Measurements from ENCODE around the gene SNAPC1. TPM values are rescaled to one million over a fixed set of nuclear protein-coding genes. Genes with fewer than 3 reads are reported as not detected.

SNAPC1 gene
- total and polyA plus RNA-seq, 10 of the 15 experiments (the other 5 are each of a cell fraction or from before 2014, with no cell fraction given): 4.5 to 12.0 (median 7.4) TPM

DNA sequence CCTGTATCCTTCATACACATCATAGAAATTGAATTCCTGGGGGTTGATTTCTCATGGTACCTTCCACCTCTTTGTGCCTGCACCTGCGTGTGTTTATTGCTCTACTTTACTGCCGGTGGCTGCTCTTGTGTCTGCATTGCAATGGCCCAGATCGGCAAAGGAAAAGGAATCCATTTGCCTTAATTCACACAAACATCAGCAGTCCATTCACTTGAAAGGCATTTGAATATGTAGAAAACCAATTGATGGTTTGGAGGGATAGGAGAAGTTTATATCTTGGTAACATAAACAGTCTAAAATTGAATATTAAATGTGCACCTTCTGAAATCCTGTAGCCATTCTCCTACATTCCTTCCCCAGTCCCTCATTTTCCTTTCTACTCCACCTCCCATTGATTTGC, 74.0 kb downstream of the SNAPC1 start (continued):
- no peak for TF ChIP-seq JUNB (IDR thresholded peaks at IDR 0.05)

DNA sequence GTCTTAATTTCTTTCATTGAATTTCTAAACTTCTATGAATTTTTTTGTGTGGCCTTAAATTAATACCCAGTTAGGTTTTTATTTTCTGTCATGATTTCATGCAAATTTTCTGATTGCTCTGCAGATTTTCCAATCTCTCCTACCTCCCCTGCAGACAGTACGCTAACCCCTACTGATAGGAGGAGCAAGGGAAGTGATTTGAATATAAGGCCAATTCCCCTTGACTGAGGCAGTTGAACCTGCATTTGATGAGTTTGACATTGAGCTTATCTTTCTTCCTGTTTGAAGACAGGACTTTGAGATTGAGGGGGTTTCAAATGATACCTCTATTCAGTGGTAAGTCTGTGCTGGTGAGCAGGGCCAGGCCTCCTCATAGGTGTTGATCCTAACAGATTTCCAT, 74.6 kb downstream of the SNAPC1 start:
- ChIA-PET CTCF (interaction anchor here (0.6 to 3.5 kb wide), 65 partner anchors 9 to 569 kb away, joined by 3 to 72 read pairs (median 6); partner anchors contain the start of gene SNAPC1), SMC1A (ENCODE audit: uncharacterized antibody, unreplicated experiment) (interaction anchor here (0.6 to 3.7 kb wide), 55 partner anchors 9 to 579 kb away, joined by 3 to 56 read pairs (median 5); partner anchors contain the start of gene SNAPC1), RAD21 (ENCODE audit: unreplicated experiment) (interaction anchor here (0.9 to 3.4 kb wide), 30 partner anchors 12 to 568 kb away, joined by 3 to 57 read pairs (median 8); partner anchors contain the start of gene SNAPC1), POLR2A (interaction anchor here (0.9 to 1.4 kb wide), 3 partner anchors 72 to 91 kb away, joined by 3 to 8 read pairs (median 3); partner anchors contain the start of gene SNAPC1)
- ATAC-seq (no peak; the same call in 2 of the 3 replicates), FAIRE-seq (no peak), DNase-seq (ENCODE audit: low read depth, low spot score) (no peak)
- H3K9ac ChIP-seq (ENCODE audit: control insufficient read depth, insufficient read depth, low read length): no peak overlapping the region
- H4K20me1 ChIP-seq (ENCODE audit: control insufficient read depth, insufficient read depth): no peaks in the 10 kb centered on the region
- no peak overlapping the region for H2AFZ ChIP-seq (ENCODE audit: control insufficient read depth, low read depth, low read length)
- intact Hi-C loops (cut with micrococcal nuclease; ENCODE audit: unreplicated experiment): loop anchor here (1.0 to 5.0 kb wide), 6 partner anchors 84 to 570 kb away; no protein-coding TSS in a partner anchor
- H3K4me2 ChIP-seq (ENCODE audit: control insufficient read depth, insufficient read depth): no peak overlapping the region
- in situ Hi-C loops (cut with MboI): loop anchor here (5.0 kb wide), 2 partner anchors 375 to 540 kb away; no protein-coding TSS in a partner anchor
- no peaks in the 10 kb centered on the region for H3K27me3 ChIP-seq (replicated peaks in 1 of 2; ENCODE audit: control insufficient read depth in 2 of 2, insufficient read depth in 2 of 2, low read length in 1 of 2)
- WGBS (ENCODE audit: insufficient coverage, insufficient replicate concordance, low lambda C conversion rate, missing lambda C conversion rate): 90% methylated on average over 1 of the region's 1 CpG
- no TSS peak for BruUV-seq (replicated peaks)
- H3K9me3 ChIP-seq (replicated peaks; ENCODE audit: control insufficient read depth, insufficient read depth, low read length): no peaks in the 10 kb centered on the region
- no peak overlapping the region for H3K4me3 ChIP-seq
- H3K36me3 ChIP-seq (ENCODE audit: control insufficient read depth in 2 of 2, insufficient read depth in 2 of 2, low read length in 1 of 2): no peaks in the 10 kb centered on the region
- H3K79me2 ChIP-seq (ENCODE audit: control insufficient read depth, insufficient read depth, low read length): no peaks in the 10 kb centered on the region
- no peak overlapping the region for H3K27ac ChIP-seq (ENCODE audit: control insufficient read depth, insufficient read depth)
- H3K4me1 ChIP-seq (ENCODE audit: control insufficient read depth, insufficient read depth, low read length): no peaks in the 10 kb centered on the region; the same call in 1 of the 2 replicates
- TF ChIP-seq KLF5 (IDR thresholded peaks at IDR 0.05; ENCODE audit: partially characterized antibody) (no peak), MEF2B (IDR thresholded peaks at IDR 0.05; ENCODE audit: partially characterized antibody, poor library complexity, severe bottlenecking) (no peak), MEF2A (IDR thresholded peaks at IDR 0.05; ENCODE audit: insufficient read depth, low read depth, low read length) (no peak), KDM1A (IDR thresholded peaks at IDR 0.05; ENCODE audit: borderline replicate concordance) (no peak), BMI1 (IDR thresholded peaks at IDR 0.05; ENCODE audit: borderline replicate concordance) (no peak), ZNF274 (IDR thresholded peaks at IDR 0.05; ENCODE audit: insufficient read depth, insufficient read length) (no peak), TAF1 (IDR thresholded peaks at IDR 0.05; ENCODE audit: borderline replicate concordance, low read depth, low read length) (no peak), FOXK2 (IDR thresholded peaks at IDR 0.05) (no peak), DPF2 (IDR thresholded peaks at IDR 0.05) (no peak), SUZ12 (IDR thresholded peaks at IDR 0.05; ENCODE audit: unreplicated experiment) (no peak), SIN3A (IDR thresholded peaks at IDR 0.05; ENCODE audit: low read depth, low read length) (no peak)
- TF ChIP-seq, protein P1, sequence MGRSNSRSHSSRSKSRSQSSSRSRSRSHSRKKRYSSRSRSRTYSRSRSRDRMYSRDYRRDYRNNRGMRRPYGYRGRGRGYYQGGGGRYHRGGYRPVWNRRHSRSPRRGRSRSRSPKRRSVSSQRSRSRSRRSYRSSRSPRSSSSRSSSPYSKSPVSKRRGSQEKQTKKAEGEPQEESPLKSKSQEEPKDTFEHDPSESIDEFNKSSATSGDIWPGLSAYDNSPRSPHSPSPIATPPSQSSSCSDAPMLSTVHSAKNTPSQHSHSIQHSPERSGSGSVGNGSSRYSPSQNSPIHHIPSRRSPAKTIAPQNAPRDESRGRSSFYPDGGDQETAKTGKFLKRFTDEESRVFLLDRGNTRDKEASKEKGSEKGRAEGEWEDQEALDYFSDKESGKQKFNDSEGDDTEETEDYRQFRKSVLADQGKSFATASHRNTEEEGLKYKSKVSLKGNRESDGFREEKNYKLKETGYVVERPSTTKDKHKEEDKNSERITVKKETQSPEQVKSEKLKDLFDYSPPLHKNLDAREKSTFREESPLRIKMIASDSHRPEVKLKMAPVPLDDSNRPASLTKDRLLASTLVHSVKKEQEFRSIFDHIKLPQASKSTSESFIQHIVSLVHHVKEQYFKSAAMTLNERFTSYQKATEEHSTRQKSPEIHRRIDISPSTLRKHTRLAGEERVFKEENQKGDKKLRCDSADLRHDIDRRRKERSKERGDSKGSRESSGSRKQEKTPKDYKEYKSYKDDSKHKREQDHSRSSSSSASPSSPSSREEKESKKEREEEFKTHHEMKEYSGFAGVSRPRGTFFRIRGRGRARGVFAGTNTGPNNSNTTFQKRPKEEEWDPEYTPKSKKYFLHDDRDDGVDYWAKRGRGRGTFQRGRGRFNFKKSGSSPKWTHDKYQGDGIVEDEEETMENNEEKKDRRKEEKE (IDR thresholded peaks at IDR 0.05): no peak
- TF ChIP-seq, protein P2, sequence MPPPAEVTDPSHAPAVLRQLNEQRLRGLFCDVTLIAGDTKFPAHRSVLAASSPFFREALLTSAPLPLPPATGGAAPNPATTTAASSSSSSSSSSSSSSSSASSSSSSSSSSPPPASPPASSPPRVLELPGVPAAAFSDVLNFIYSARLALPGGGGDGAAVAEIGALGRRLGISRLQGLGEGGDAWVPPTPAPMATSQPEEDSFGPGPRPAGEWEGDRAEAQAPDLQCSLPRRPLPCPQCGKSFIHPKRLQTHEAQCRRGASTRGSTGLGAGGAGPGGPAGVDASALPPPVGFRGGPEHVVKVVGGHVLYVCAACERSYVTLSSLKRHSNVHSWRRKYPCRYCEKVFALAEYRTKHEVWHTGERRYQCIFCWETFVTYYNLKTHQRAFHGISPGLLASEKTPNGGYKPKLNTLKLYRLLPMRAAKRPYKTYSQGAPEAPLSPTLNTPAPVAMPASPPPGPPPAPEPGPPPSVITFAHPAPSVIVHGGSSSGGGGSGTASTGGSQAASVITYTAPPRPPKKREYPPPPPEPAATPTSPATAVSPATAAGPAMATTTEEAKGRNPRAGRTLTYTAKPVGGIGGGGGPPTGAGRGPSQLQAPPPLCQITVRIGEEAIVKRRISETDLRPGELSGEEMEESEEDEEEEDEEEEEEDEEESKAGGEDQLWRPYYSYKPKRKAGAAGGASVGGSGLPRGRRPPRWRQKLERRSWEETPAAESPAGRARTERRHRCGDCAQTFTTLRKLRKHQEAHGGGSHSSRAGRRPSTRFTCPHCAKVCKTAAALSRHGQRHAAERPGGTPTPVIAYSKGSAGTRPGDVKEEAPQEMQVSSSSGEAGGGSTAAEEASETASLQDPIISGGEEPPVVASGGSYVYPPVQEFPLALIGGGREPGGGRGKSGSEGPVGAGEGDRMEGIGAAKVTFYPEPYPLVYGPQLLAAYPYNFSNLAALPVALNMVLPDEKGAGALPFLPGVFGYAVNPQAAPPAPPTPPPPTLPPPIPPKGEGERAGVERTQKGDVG (CRISPR knock-in tag; IDR thresholded peaks at IDR 0.05): no peak
- TF ChIP-seq, protein P3, sequence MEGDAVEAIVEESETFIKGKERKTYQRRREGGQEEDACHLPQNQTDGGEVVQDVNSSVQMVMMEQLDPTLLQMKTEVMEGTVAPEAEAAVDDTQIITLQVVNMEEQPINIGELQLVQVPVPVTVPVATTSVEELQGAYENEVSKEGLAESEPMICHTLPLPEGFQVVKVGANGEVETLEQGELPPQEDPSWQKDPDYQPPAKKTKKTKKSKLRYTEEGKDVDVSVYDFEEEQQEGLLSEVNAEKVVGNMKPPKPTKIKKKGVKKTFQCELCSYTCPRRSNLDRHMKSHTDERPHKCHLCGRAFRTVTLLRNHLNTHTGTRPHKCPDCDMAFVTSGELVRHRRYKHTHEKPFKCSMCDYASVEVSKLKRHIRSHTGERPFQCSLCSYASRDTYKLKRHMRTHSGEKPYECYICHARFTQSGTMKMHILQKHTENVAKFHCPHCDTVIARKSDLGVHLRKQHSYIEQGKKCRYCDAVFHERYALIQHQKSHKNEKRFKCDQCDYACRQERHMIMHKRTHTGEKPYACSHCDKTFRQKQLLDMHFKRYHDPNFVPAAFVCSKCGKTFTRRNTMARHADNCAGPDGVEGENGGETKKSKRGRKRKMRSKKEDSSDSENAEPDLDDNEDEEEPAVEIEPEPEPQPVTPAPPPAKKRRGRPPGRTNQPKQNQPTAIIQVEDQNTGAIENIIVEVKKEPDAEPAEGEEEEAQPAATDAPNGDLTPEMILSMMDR (IDR thresholded peaks at IDR 0.05 in 2 of 3, conservative IDR thresholded peaks at IDR 0.05 in 1 of 3; ENCODE audit: control insufficient read depth in 2 of 3, extremely low read depth in 1 of 3, insufficient read depth in 1 of 3, low read depth in 3 of 3, low read length in 3 of 3): no peak

Data from GM12878 (cell line).